ENCODE results near the gene CEP162. TPM values are rescaled to one million over a fixed set of nuclear protein-coding genes. Genes with fewer than 3 reads are reported as not detected.
A peak's percentile ranks its signal among the peaks of the same experiment; 100 is the strongest.

Gene CEP162
- total and polyA plus RNA-seq, 2 donors from 2014 or later: 4.6 to 14.6 TPM

GRCh38 chr6:84269947-84270733 is 42.7 kb upstream of the CEP162 start:
- H3K27ac ChIP-seq (ENCODE audit: low read depth in 2 of 2, low read length in 2 of 2): no peak overlapping the region
- intact Hi-C loops (cut with DNase I): no loop called here
- peak in 1 of 5 donors; percentile 14 for DNase-seq
- TF ChIP-seq, protein P1, sequence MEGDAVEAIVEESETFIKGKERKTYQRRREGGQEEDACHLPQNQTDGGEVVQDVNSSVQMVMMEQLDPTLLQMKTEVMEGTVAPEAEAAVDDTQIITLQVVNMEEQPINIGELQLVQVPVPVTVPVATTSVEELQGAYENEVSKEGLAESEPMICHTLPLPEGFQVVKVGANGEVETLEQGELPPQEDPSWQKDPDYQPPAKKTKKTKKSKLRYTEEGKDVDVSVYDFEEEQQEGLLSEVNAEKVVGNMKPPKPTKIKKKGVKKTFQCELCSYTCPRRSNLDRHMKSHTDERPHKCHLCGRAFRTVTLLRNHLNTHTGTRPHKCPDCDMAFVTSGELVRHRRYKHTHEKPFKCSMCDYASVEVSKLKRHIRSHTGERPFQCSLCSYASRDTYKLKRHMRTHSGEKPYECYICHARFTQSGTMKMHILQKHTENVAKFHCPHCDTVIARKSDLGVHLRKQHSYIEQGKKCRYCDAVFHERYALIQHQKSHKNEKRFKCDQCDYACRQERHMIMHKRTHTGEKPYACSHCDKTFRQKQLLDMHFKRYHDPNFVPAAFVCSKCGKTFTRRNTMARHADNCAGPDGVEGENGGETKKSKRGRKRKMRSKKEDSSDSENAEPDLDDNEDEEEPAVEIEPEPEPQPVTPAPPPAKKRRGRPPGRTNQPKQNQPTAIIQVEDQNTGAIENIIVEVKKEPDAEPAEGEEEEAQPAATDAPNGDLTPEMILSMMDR (IDR thresholded peaks at IDR 0.05; ENCODE audit: borderline replicate concordance, extremely low read depth, insufficient read depth): no peak
- no peak overlapping the region for H3K4me3 ChIP-seq (ENCODE audit: low read length in 3 of 3)
- H3K9me3 ChIP-seq (ENCODE audit: control insufficient read depth in 2 of 3, insufficient read depth in 1 of 3, low read length in 3 of 3): no peaks in the 10 kb centered on the region
- FAIRE-seq: no peak
- H3K36me3 ChIP-seq (ENCODE audit: control insufficient read depth in 2 of 3, insufficient read depth in 3 of 3, low read length in 3 of 3): no peaks in the 10 kb centered on the region
- peaks cover 0 to 4% (median 0%) of the 10 kb centered on the region in 3 donors for H3K4me1 ChIP-seq (ENCODE audit: control insufficient read depth in 2 of 3, insufficient read depth in 2 of 3, low read depth in 1 of 3, low read length in 3 of 3)
- H3K27me3 ChIP-seq (ENCODE audit: control insufficient read depth, insufficient read depth, low read length): no peaks in the 10 kb centered on the region
- no peak overlapping the region for H3K9ac ChIP-seq (ENCODE audit: low read length in 3 of 3)

DNA sequence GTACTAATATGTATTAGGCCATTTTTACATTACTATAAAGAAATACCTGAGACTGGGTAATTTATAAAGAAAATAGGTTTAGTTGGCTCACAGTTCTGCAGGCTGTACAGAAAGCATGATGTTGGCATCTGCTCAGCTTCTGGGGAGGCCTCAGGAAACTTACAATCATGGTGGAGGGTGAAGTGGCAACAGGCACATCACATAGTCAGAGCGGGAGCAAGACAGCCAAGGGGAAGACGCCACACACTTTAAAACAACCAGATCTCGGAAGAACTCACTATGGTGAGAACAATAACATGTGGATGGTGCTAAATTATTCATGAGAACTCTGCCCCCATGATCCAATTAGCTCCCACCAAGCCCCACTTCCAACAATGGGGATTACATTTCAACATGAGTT is 41.3 kb upstream of the CEP162 start:
- Histone ChIP-seq H3K36me3 (ENCODE audit: control insufficient read depth in 2 of 3, insufficient read depth in 3 of 3, low read length in 3 of 3) (no peaks in the 10 kb centered on the region), H3K4me1 (ENCODE audit: control insufficient read depth in 2 of 3, insufficient read depth in 2 of 3, low read depth in 1 of 3, low read length in 3 of 3) (peaks cover 0 to 4% (median 0%) of the 10 kb centered on the region in 3 donors), H3K4me3 (ENCODE audit: low read length in 3 of 3) (no peak overlapping the region), H3K27ac (ENCODE audit: low read depth in 2 of 2, low read length in 2 of 2) (no peak overlapping the region), H3K27me3 (ENCODE audit: control insufficient read depth, insufficient read depth, low read length) (no peaks in the 10 kb centered on the region), H3K9me3 (ENCODE audit: control insufficient read depth in 2 of 3, insufficient read depth in 1 of 3, low read length in 3 of 3) (no peaks in the 10 kb centered on the region), H3K9ac (ENCODE audit: low read length in 3 of 3) (no peak overlapping the region)
- TF ChIP-seq, protein P1 (IDR thresholded peaks at IDR 0.05; ENCODE audit: borderline replicate concordance, extremely low read depth, insufficient read depth): no peak
- DNase-seq (no peak), FAIRE-seq (no peak)
- intact Hi-C loops (cut with DNase I): no loop called here

GRCh38 chr6:84263557-84263956 is 36.1 kb upstream of the CEP162 start:
- DNase-seq (no peak), FAIRE-seq (no peak)
- H3K4me1 ChIP-seq (ENCODE audit: control insufficient read depth in 2 of 3, insufficient read depth in 2 of 3, low read depth in 1 of 3, low read length in 3 of 3): no peaks in the 10 kb centered on the region
- no peaks in the 10 kb centered on the region for H3K36me3 ChIP-seq (ENCODE audit: control insufficient read depth in 2 of 3, insufficient read depth in 3 of 3, low read length in 3 of 3)
- intact Hi-C loops (cut with DNase I): no loop called here
- no peaks in the 10 kb centered on the region for H3K9me3 ChIP-seq (ENCODE audit: control insufficient read depth in 2 of 3, insufficient read depth in 1 of 3, low read length in 3 of 3)
- H3K27me3 ChIP-seq (ENCODE audit: control insufficient read depth, insufficient read depth, low read length): no peaks in the 10 kb centered on the region
- H3K9ac ChIP-seq (ENCODE audit: low read length in 3 of 3): no peak overlapping the region
- H3K4me3 ChIP-seq (ENCODE audit: low read length in 3 of 3): no peak overlapping the region
- TF ChIP-seq, protein P1 (IDR thresholded peaks at IDR 0.05; ENCODE audit: borderline replicate concordance, extremely low read depth, insufficient read depth): no peak
- no peak overlapping the region for H3K27ac ChIP-seq (ENCODE audit: low read depth in 2 of 2, low read length in 2 of 2)
